ENCODE data around the gene PCDHGB2. TPM values are rescaled to one million over a fixed set of nuclear protein-coding genes. Genes with fewer than 3 reads are reported as not detected.

PCDHGB2 gene
- polyA plus RNA-seq, 1 donor (not counting 4 experiments of a cell fraction or from before 2014, with no cell fraction given): 0.12 TPM

GRCh38 chr5:141360685-141361084 is 891 bp downstream of the PCDHGB2 start:
- H3K9me3 ChIP-seq (ENCODE audit: control insufficient read depth, low read depth, low read length): peaks cover 22% of the 10 kb centered on the region
- no peaks in the 10 kb centered on the region for H3K9me1 ChIP-seq (ENCODE audit: control insufficient read depth, extremely low read depth, insufficient read depth, low read length)
- peaks cover 41% of the 10 kb centered on the region for H3K27me3 ChIP-seq (ENCODE audit: control insufficient read depth, extremely low read depth, insufficient read depth, low read length)
- no peaks in the 10 kb centered on the region for H3K4me1 ChIP-seq (ENCODE audit: control insufficient read depth, extremely low read depth, insufficient read depth, low read length)
- TF ChIP-seq, protein P1, sequence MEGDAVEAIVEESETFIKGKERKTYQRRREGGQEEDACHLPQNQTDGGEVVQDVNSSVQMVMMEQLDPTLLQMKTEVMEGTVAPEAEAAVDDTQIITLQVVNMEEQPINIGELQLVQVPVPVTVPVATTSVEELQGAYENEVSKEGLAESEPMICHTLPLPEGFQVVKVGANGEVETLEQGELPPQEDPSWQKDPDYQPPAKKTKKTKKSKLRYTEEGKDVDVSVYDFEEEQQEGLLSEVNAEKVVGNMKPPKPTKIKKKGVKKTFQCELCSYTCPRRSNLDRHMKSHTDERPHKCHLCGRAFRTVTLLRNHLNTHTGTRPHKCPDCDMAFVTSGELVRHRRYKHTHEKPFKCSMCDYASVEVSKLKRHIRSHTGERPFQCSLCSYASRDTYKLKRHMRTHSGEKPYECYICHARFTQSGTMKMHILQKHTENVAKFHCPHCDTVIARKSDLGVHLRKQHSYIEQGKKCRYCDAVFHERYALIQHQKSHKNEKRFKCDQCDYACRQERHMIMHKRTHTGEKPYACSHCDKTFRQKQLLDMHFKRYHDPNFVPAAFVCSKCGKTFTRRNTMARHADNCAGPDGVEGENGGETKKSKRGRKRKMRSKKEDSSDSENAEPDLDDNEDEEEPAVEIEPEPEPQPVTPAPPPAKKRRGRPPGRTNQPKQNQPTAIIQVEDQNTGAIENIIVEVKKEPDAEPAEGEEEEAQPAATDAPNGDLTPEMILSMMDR (optimal IDR thresholded peaks at IDR 0.05 in 1 of 3, IDR thresholded peaks at IDR 0.05 in 1 of 3, conservative IDR thresholded peaks at IDR 0.05 in 1 of 3; ENCODE audit: extremely low read depth in 1 of 3, insufficient read depth in 2 of 3, low read length in 3 of 3): no peak
- TF ChIP-seq EZH2 (IDR thresholded peaks at IDR 0.05; ENCODE audit: low read length): no peak
- no peak for DNase-seq (ENCODE audit: low read depth, low spot score)
- H3K27ac ChIP-seq (ENCODE audit: control insufficient read depth, insufficient read depth, low read length): no peak overlapping the region
- no peaks in the 10 kb centered on the region for H3K79me2 ChIP-seq (ENCODE audit: control insufficient read depth, insufficient read depth, low read length)
- H2AFZ ChIP-seq (ENCODE audit: control insufficient read depth, low read length): no peak overlapping the region
- dilution Hi-C loops (cut with MboI; ENCODE audit: extremely low pct_ligation_motif_present, low sequenced_read_pairs): no loop called here
- no peaks in the 10 kb centered on the region for H3K36me3 ChIP-seq (ENCODE audit: control insufficient read depth in 2 of 2, extremely low read depth in 1 of 2, insufficient read depth in 2 of 2, low read length in 2 of 2)
- H3K4me3 ChIP-seq (ENCODE audit: control insufficient read depth in 2 of 3, extremely low read depth in 1 of 3, insufficient read depth in 2 of 3, low read depth in 1 of 3, low read length in 3 of 3): no peak overlapping the region
- no peak overlapping the region for H3K9ac ChIP-seq (ENCODE audit: control insufficient read depth, extremely low read depth, insufficient read depth, low read length)
- no peaks in the 10 kb centered on the region for H4K20me1 ChIP-seq (ENCODE audit: control insufficient read depth, extremely low read depth, insufficient read depth, low read length)
- FAIRE-seq: no peak
- H3K4me2 ChIP-seq (ENCODE audit: control insufficient read depth, extremely low read depth, insufficient read depth, low read depth, low read length): no peak overlapping the region

DNA sequence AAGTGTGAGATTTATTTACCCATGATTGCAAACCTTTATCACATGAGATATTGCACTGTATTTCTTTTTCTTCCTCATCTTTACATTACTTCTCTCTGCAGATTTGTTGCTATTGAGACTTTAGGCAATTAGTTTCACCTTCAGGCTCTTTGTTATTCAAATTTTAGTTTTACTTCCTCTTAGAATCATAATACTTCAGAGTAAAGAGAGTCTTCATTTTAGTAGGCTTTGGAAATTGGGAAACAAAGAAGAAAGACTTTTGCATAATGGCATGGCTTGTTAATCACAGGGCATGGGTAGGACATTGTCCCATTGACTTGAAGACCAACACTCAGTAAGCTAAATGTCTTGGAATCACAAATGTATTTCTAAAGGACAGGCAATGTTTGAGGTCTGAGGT is 2.9 kb downstream of the PCDHGB2 start:
- H3K27ac ChIP-seq (ENCODE audit: control insufficient read depth, insufficient read depth, low read length): no peak overlapping the region
- H3K79me2 ChIP-seq (ENCODE audit: control insufficient read depth, insufficient read depth, low read length): no peaks in the 10 kb centered on the region
- FAIRE-seq (no peak), DNase-seq (ENCODE audit: low read depth, low spot score) (no peak)
- no peak overlapping the region for H3K4me2 ChIP-seq (ENCODE audit: control insufficient read depth, extremely low read depth, insufficient read depth, low read depth, low read length)
- TF ChIP-seq EZH2 (IDR thresholded peaks at IDR 0.05; ENCODE audit: low read length): no peak
- TF ChIP-seq, protein P1 (optimal IDR thresholded peaks at IDR 0.05 in 1 of 3, IDR thresholded peaks at IDR 0.05 in 1 of 3, conservative IDR thresholded peaks at IDR 0.05 in 1 of 3; ENCODE audit: extremely low read depth in 1 of 3, insufficient read depth in 2 of 3, low read length in 3 of 3): no peak
- no peaks in the 10 kb centered on the region for H3K9me1 ChIP-seq (ENCODE audit: control insufficient read depth, extremely low read depth, insufficient read depth, low read length)
- H3K9me3 ChIP-seq (ENCODE audit: control insufficient read depth, low read depth, low read length): peaks cover 24% of the 10 kb centered on the region
- no peak overlapping the region for H3K9ac ChIP-seq (ENCODE audit: control insufficient read depth, extremely low read depth, insufficient read depth, low read length)
- dilution Hi-C loops (cut with MboI; ENCODE audit: extremely low pct_ligation_motif_present, low sequenced_read_pairs): no loop called here
- H3K4me1 ChIP-seq (ENCODE audit: control insufficient read depth, extremely low read depth, insufficient read depth, low read length): no peaks in the 10 kb centered on the region
- peaks cover 40% of the 10 kb centered on the region for H3K27me3 ChIP-seq (ENCODE audit: control insufficient read depth, extremely low read depth, insufficient read depth, low read length)
- H3K36me3 ChIP-seq (ENCODE audit: control insufficient read depth in 2 of 2, extremely low read depth in 1 of 2, insufficient read depth in 2 of 2, low read length in 2 of 2): no peaks in the 10 kb centered on the region
- no peak overlapping the region for H2AFZ ChIP-seq (ENCODE audit: control insufficient read depth, low read length)
- H4K20me1 ChIP-seq (ENCODE audit: control insufficient read depth, extremely low read depth, insufficient read depth, low read length): no peaks in the 10 kb centered on the region
- H3K4me3 ChIP-seq (ENCODE audit: control insufficient read depth in 2 of 3, extremely low read depth in 1 of 3, insufficient read depth in 2 of 3, low read depth in 1 of 3, low read length in 3 of 3): no peak overlapping the region
